HG02970 (cell line): ENCODE data around the gene DCBLD2.

Source experiments
- ATAC-seq: cut with Tn5 transposase; IDR thresholded peaks from one replicate; pipeline ENCODE4 v1.9.1; 2021; ENCODE audit warnings: mild to moderate bottlenecking, moderate library complexity, moderate number of reproducible peaks; ENCODE audit not compliant: unreplicated experiment, low FRiP score

Gene DCBLD2

GRCh38 chr3:98798820-98799219, 102.7 kb downstream of the DCBLD2 start:
- ATAC-seq: no peak

- ATAC-seq: no peak
Observed at GRCh38 chr3:98797905-98798304, 103.6 kb downstream of the DCBLD2 start.

DNA sequence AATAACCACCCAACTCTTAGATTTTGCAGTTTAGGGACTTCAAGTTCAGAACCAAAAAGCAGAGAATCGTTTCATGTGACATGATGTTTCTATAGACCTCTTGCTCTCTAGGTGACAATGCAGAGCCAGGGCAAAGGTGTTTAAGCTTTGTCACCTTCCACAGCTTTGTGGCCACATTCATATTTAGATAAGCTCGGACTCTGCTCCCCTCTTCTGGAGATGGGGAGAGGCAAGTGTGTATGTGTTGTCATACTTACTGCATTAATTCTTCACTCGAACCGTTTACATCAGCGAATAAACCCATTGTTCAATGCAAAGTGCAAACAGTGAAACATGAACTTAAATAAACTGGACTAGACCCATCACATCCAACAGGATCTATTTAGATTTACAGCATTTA, 105.2 kb downstream of the DCBLD2 start:
- no peak for ATAC-seq

DNA sequence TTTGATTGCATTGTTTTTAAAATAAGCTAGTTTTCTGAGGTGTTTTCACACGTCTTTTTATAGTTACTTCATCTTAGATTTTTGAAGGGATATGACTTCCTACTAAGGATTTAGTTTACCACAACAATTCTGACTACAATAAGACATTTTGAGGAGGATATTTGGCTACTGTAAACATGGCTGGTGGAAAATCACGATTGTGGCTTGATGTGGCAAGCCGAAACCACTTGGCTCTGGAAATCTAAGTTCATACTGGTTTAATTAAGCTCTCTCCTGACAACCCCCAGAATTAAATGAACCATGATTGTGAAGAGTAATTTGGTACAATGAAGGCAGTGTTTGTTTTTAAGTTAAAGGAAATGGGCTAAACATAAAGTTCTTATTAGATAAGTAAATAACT, 107.5 kb downstream of the DCBLD2 start:
- no peak for ATAC-seq

DNA sequence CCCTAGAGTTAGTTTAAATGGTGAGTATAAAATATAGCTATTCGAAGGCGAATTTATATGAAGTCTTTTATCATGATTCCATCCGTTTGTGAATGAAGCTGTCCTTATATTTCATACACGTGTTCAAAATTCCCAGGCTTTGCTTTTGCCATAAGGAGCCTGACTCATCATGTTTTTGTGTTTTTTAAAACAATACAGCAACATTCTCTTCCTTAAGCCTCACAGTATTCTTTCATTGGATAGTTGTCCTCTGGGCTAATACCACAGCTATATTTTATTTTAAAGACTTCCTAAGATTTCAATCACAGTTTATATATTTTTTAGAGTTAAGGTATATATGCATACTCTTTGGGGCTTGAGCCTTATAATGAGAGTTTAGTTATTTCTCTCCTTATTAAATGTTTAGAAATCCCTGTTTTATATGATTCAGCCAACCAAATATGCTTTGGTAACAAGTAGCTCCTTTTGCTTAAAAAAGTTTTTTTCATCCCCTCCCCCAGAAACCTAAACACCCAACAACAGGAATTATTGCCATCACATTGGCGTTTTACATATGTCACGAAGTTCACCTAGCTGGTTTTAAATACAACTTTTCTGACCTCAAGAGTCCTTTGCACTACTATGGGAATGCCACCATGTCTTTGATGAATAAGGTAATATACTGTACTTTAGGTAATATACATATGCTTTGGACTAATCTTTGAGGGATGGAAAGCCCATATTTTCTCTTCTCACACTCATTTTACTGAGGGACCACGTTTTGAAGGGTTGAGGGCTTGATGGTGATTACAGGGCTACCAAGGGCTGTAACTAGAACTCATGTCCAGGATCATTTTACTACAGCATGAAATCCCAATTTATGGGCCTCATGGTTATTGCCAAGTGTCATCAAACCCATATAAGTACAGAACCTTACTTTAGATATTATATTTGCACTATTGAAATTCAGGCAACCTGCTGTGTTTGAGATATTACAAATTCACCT, 109.9 kb downstream of the DCBLD2 start:
- no peak for ATAC-seq

GRCh38 chr3:98788651-98789050, 112.8 kb downstream of the DCBLD2 start:
- no peak for ATAC-seq

DNA sequence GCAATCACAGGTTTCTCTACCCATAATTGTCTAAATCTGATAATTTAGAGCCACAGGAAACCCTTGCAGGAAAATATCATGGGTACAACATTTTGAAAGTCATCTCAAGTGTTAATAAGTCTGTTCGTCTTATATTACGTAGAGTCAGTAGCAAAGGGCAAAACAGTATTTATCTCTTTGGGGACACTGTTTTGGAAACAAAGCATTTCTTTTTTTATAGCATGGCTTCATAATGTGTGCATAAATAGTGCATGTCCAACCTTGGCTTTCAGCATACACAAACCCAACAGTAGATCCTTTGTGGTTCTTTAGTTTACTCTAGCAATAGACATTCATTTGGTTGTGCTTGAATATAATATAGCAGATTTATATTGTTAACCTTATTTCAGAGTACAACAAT, 114.3 kb downstream of the DCBLD2 start:
- ATAC-seq: no peak

- ATAC-seq: no peak
Observed at GRCh38 chr3:98786364-98787006, 115.0 kb downstream of the DCBLD2 start.

DNA sequence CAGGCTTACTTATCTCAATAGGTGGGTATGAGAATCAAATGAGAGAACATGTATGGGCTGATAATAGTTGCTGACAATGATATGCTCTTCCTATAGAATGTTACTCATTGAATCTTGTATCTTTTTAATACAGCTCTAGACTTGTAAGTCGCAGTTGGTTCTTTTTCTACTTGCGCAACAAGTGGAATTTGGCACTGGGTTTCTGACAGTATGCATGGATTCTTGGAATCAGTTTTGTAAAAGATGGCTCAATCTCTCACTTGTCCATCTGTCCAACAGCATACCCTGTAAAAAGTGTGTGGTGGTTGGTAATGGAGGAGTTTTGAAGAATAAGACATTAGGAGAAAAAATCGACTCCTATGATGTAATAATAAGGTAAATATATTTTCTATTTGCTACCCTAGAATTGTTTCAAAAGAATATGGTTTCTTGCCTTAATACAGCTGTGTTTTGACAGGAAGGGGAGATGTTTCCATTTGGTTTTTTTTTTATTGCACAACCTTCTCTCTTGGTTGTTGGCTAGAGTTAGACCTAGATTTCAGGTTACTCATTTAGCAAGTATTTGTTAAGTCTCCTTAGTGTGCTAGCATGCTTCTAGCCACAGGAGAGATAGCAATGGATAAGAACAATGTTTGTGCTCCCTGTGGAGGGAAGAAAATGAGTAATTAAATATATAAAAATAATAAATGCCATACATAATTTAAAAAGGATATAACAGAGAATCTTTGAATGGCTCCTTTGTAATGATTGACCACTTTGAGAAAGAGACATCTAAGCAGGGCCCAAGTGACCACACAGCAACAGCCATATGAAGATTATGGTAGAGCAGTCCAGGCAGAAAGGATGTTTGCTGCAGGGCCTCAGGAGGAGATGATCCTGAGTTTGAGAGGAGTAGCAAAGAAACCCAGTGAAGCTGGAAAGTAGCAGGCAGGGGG, 116.6 kb downstream of the DCBLD2 start:
- no peak for ATAC-seq

- no peak for ATAC-seq
Observed at GRCh38 chr3:98784042-98784441, 117.5 kb downstream of the DCBLD2 start.

DNA sequence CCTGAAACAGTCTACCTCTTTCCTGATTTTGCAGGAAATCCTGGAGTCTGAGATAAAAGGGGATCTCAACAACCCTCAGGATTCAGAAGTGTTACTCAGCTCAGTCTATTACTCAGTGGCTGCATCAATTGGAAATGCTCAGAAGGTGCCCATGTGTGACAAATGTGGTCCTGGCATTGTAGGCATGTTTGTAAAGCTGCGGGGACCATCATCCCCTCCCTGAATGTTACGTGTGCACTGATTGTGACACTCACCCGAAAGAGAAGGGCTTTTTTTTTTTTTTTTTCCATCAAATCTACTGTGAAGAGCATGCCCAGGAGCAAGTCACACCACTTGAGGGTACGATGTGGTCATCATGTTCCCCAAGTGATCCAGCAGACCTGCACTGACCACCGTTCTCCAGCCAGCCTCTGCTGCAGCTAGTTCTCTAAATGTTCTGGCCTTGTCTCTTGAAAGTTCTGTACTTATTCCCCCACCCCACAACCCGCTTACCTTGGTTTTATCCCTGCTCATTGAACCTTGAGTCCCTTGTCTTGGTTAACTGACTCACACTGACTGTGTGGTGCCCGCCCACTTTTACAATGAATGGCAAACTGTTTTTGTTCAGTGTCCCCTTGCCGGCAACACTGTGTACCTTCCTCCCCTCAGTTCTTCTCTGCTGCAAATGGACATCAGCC, 118.5 kb downstream of the DCBLD2 start:
- ATAC-seq: no peak

DNA sequence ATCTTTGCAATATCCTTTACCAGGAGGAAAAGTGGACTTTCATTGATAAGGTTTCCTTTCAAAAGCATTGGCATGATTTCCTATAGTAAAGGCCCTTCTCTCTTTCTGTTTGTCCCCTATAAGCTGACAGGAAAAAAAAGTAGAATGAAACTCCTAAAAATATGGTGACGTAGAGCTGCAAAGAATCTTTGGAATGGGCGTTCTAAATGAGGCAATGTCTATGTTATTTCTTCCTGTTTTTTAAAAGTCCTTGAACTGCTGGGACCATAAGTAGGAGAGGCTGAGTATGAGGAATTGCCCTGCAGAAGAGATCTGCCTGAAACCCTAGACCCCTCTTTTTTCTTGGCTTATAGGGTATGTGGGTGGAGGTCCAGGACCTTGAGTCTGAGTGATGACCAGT, 121.2 kb downstream of the DCBLD2 start:
- ATAC-seq: no peak

GRCh38 chr3:98779541-98780335, 121.8 kb downstream of the DCBLD2 start:
- ATAC-seq: no peak

DNA sequence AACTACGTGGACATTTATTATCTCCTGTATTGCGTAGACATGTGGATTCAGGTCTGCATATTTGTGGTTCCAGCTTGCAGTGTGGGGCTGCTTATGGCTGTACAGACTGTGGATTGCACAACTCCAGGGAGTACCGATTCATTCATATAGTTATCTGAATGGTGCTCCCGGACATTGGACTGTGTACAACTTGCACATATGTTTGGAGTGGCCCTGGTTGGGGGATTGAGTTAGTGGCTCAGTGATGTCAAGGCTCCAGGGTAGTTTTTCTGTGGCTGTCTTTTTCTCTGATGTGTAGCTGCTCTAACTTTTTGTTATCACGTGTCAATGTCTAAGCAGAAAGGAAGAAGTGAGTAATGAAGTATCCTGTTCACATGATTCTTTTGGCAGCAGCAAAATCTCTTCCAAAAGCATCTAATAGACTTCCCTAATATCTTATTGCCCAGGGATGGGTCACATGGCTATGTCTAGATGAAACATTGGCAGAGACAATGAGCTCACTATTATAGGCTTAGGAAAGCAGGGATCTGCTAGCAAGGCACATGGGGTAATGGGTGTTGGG, 122.6 kb downstream of the DCBLD2 start:
- no peak for ATAC-seq

- ATAC-seq: no peak
Observed at GRCh38 chr3:98778383-98778782, 123.1 kb downstream of the DCBLD2 start.

GRCh38 chr3:98777801-98778220, 123.7 kb downstream of the DCBLD2 start:
- ATAC-seq: no peak

- no peak for ATAC-seq
Observed at GRCh38 chr3:98777286-98777685, 124.2 kb downstream of the DCBLD2 start.

GRCh38 chr3:98776140-98776493, 125.4 kb downstream of the DCBLD2 start:
- ATAC-seq: no peak
